ENCODE data around the gene BCL11A. TPM values are rescaled to one million over a fixed set of nuclear protein-coding genes. Genes with fewer than 3 reads are reported as not detected.

BCL11A gene
- total RNA-seq, 1 experiment from 2014 or later = 0.33 TPM

DNA sequence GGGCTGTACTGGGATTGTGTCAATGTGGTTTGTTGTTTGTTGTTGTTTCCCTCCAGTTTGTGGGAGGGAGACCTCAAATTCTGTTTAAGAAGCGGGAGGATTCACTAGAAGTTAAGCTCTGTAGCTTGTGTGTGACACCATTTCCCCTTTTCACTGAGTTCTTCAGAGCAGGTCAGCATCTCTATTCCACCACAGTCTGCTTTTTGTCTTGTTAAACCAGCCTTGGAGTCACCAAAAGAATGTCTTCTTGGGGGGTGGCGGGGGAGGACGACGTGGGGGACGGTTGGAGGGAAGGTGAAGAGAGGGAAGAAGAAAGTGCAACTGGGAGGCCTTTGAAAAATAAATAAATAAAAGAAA is 2.3 kb upstream of the BCL11A start:
- Histone ChIP-seq H3K36me3 (ENCODE audit: control insufficient read depth, insufficient read depth, low read length) (no peaks in the 10 kb centered on the region; the same call in 1 of the 2 replicates), H3K4me3 (ENCODE audit: low read depth in 2 of 2, low read length in 2 of 2) (peak overlapping the region; percentile 52 to 67; a peak in 3 of 4 replicates), H3K9me3 (ENCODE audit: control insufficient read depth, insufficient read depth, low read depth, low read length) (no peaks in the 10 kb centered on the region), H3K27ac (ENCODE audit: low read length) (no peak overlapping the region), H3K27me3 (ENCODE audit: control insufficient read depth, insufficient read depth, low read length) (peaks cover 40% of the 10 kb centered on the region), H3K4me1 (ENCODE audit: control insufficient read depth, insufficient read depth, low read length) (peaks cover 19% of the 10 kb centered on the region)
- no TSS peak for BruUV-seq (replicated peaks)
- POLR2A ChIA-PET = no interaction called here
- TF ChIP-seq, protein P1, sequence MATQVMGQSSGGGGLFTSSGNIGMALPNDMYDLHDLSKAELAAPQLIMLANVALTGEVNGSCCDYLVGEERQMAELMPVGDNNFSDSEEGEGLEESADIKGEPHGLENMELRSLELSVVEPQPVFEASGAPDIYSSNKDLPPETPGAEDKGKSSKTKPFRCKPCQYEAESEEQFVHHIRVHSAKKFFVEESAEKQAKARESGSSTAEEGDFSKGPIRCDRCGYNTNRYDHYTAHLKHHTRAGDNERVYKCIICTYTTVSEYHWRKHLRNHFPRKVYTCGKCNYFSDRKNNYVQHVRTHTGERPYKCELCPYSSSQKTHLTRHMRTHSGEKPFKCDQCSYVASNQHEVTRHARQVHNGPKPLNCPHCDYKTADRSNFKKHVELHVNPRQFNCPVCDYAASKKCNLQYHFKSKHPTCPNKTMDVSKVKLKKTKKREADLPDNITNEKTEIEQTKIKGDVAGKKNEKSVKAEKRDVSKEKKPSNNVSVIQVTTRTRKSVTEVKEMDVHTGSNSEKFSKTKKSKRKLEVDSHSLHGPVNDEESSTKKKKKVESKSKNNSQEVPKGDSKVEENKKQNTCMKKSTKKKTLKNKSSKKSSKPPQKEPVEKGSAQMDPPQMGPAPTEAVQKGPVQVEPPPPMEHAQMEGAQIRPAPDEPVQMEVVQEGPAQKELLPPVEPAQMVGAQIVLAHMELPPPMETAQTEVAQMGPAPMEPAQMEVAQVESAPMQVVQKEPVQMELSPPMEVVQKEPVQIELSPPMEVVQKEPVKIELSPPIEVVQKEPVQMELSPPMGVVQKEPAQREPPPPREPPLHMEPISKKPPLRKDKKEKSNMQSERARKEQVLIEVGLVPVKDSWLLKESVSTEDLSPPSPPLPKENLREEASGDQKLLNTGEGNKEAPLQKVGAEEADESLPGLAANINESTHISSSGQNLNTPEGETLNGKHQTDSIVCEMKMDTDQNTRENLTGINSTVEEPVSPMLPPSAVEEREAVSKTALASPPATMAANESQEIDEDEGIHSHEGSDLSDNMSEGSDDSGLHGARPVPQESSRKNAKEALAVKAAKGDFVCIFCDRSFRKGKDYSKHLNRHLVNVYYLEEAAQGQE (IDR thresholded peaks at IDR 0.05; ENCODE audit: insufficient read depth in 1 of 2, low read depth in 2 of 2, low read length in 1 of 2) = no peak
- TF ChIP-seq SIN3A (IDR thresholded peaks at IDR 0.05; ENCODE audit: borderline replicate concordance, insufficient read depth, low read depth, low read length) (no peak), POLR2AphosphoS5 (IDR thresholded peaks at IDR 0.05; ENCODE audit: low read depth, low read length) (no peak), TCF7L2 (IDR thresholded peaks at IDR 0.05; ENCODE audit: low read depth, low read length) (no peak)
- TF ChIP-seq, protein P2, sequence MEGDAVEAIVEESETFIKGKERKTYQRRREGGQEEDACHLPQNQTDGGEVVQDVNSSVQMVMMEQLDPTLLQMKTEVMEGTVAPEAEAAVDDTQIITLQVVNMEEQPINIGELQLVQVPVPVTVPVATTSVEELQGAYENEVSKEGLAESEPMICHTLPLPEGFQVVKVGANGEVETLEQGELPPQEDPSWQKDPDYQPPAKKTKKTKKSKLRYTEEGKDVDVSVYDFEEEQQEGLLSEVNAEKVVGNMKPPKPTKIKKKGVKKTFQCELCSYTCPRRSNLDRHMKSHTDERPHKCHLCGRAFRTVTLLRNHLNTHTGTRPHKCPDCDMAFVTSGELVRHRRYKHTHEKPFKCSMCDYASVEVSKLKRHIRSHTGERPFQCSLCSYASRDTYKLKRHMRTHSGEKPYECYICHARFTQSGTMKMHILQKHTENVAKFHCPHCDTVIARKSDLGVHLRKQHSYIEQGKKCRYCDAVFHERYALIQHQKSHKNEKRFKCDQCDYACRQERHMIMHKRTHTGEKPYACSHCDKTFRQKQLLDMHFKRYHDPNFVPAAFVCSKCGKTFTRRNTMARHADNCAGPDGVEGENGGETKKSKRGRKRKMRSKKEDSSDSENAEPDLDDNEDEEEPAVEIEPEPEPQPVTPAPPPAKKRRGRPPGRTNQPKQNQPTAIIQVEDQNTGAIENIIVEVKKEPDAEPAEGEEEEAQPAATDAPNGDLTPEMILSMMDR (IDR thresholded peaks at IDR 0.05) = no peak
- DNase-seq (ENCODE audit: low read depth, low spot score) (no peak), ATAC-seq (no peak)
- CTCF ChIA-PET = no interaction called here
- intact Hi-C loops (cut with micrococcal nuclease; ENCODE audit: unreplicated experiment) = loop anchor here (10.0 kb wide), 1 partner anchor 1261 kb away; no protein-coding TSS in a partner anchor
- in situ Hi-C loops (cut with HindIII; ENCODE audit: low pct_unique_long_range_greater_than_20kb, low sequenced_read_pairs) = no loop called here

DNA sequence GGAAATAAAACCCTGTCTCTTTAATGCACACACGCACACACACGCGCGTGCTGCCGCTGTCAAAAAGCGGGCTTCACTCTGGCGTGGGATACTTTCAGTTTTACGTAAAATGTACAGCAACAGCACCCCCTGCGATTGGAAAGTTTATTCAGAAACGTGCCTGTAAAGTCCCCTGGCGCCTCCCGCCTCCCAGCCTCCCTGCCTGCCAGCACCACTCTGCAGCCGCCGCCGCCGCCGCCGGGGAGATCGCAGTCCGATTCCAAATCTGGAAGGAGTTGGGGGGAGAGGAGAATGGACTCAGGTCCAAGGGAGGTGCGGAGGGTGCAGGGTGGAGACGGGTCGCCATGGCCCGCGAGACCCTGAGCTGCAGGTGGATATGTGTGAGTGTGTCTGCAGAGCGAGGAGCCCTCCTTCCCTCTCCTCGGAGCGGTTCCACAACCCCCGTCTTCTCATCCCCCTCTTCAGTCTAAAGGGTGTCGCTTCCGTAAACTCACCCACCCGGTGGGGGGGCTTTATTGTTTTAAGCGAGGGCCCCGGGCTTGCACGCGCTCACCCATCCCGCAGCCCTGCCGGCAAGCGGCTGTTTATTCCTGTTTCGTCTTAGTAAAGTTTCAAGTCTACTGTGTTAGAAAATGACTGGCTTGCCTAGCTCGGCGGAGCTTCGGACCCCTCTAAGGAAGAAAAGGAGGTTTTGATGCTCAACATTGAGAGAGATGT is 1.8 kb upstream of the BCL11A start:
- POLR2A ChIA-PET = no interaction called here
- DNase-seq (ENCODE audit: low read depth, low spot score) = no peak
- intact Hi-C loops (cut with micrococcal nuclease; ENCODE audit: unreplicated experiment) = loop anchor here (10.0 kb wide), 1 partner anchor 1260 kb away; no protein-coding TSS in a partner anchor

More for the DNA sequence above, 1.8 kb upstream of the BCL11A start:
- Histone ChIP-seq H3K4me1 (ENCODE audit: control insufficient read depth, insufficient read depth, low read length) (peaks cover 19% of the 10 kb centered on the region), H3K36me3 (ENCODE audit: control insufficient read depth, insufficient read depth, low read length) (no peaks in the 10 kb centered on the region; the same call in 1 of the 2 replicates), H3K27ac (ENCODE audit: low read length) (no peak overlapping the region), H3K4me3 (ENCODE audit: low read depth in 2 of 2, low read length in 2 of 2) (peak overlapping the region; percentile 52 to 67), H3K27me3 (ENCODE audit: control insufficient read depth, insufficient read depth, low read length) (peaks cover 36% of the 10 kb centered on the region), H3K9me3 (ENCODE audit: control insufficient read depth, insufficient read depth, low read depth, low read length) (no peaks in the 10 kb centered on the region)
- TF ChIP-seq SIN3A (IDR thresholded peaks at IDR 0.05; ENCODE audit: borderline replicate concordance, insufficient read depth, low read depth, low read length) = no peak
- TF ChIP-seq, protein P1 (IDR thresholded peaks at IDR 0.05; ENCODE audit: insufficient read depth in 1 of 2, low read depth in 2 of 2, low read length in 1 of 2) = no peak
- TF ChIP-seq, protein P2 (IDR thresholded peaks at IDR 0.05) = no peak
- CTCF ChIA-PET = interaction anchor here (0.7 kb wide), 1 partner anchor 1961 kb away, joined by 3 read pairs; no protein-coding TSS in a partner anchor
- in situ Hi-C loops (cut with HindIII; ENCODE audit: low pct_unique_long_range_greater_than_20kb, low sequenced_read_pairs) = no loop called here
- peak; percentile 53 for ATAC-seq
- BruUV-seq (replicated peaks) = no TSS peak
